T-cell (primary cell): ENCODE data around the gene PLBD2. TPM values are rescaled to one million over a fixed set of nuclear protein-coding genes. Genes with fewer than 3 reads are reported as not detected.

ENCODE experiments used
- ATAC-seq, 4 experiments: fragments of 200-7000 bp in 3 of 4; fragments of 150-1000 bp in 1 of 4; cut with Tn5 transposase; replicated peaks in 1 of 4; 1 replicate in 3 of 4; 2 replicates in 1 of 4; pipeline ENCODE4 v1.10.0; 2021; ENCODE audit warnings: moderate library complexity in 3 of 4, mild to moderate bottlenecking in 2 of 4, moderate number of reproducible peaks in 1 of 4
- CTCF ChIA-PET, 2 donors: fragments of 300-600 bp; sonication (Branson Sonifier 250); formaldehyde crosslinking; loops; one replicate each; lab custom pipeline; 2022; ENCODE audit warnings: antibody characterized with exemption in 2 of 2; lab: Charles Lee
- POLR2A ChIA-PET, 2 donors: fragments of 300-600 bp; sonication (Branson Sonifier 250); formaldehyde crosslinking; loops; one replicate each; lab custom pipeline; 2022; ENCODE audit warnings: antibody characterized with exemption in 2 of 2; lab: Charles Lee
- DNase-seq, 35 experiments: peaks; one replicate each; pipeline versions ENCODE4 v3.0.0 to v3.0.0-alpha.2; 2013 to 2023
- H3K27ac ChIP-seq: one replicate; pipeline ENCODE4 v1.5.1; 2013; ENCODE audit warnings: low read length
- H3K27me3 ChIP-seq, 2 experiments: replicated peaks in 1 of 2; 1 replicate in 1 of 2; 2 replicates in 1 of 2; pipeline versions ENCODE4 v1.6.1 to v1.7.0; 2013; ENCODE audit warnings: low read length in 1 of 2, mixed read lengths in 1 of 2; ENCODE audit not compliant: control insufficient read depth in 2 of 2, insufficient read depth in 2 of 2; ENCODE audit errors: extremely low read depth in 1 of 2
- H3K36me3 ChIP-seq, 2 donors: 1 replicate in 1 of 2; 2 replicates in 1 of 2; pipeline versions ENCODE4 v1.6.1 to v1.7.0; 2013; ENCODE audit warnings: low read length in 1 of 2; ENCODE audit not compliant: control insufficient read depth in 2 of 2, insufficient read depth in 1 of 2; ENCODE audit errors: extremely low read depth in 1 of 2
- H3K4me1 ChIP-seq, 2 experiments: 1 replicate in 1 of 2; 2 replicates in 1 of 2; pipeline versions ENCODE4 v1.6.1 to v1.7.0; 2013; ENCODE audit warnings: low read length in 2 of 2, mixed read lengths in 1 of 2; ENCODE audit not compliant: insufficient read depth in 2 of 2, control insufficient read depth in 1 of 2; ENCODE audit errors: extremely low read depth in 1 of 2
- H3K4me3 ChIP-seq, 2 donors: 1 replicate in 1 of 2; 2 replicates in 1 of 2; pipeline versions ENCODE4 v1.5.1 to v1.7.0; 2013; ENCODE audit warnings: mild to moderate bottlenecking in 2 of 2, low read length in 1 of 2, moderate library complexity in 1 of 2; ENCODE audit not compliant: control insufficient read depth in 1 of 2; ENCODE audit errors: extremely low read depth in 1 of 2
- H3K9me3 ChIP-seq: 2 replicates; pipeline ENCODE4 v1.7.0; 2013
- H3K27ac Mint-ChIP-seq, 2 donors: one replicate each; pipeline ENCODE4 v1.8.0; 2020 to 2021; ENCODE audit warnings: mild to moderate bottlenecking in 2 of 2, mixed read lengths in 2 of 2
- H3K27me3 Mint-ChIP-seq, 2 donors: one replicate each; pipeline ENCODE4 v1.8.0; 2021 to 2022; ENCODE audit warnings: mixed read lengths in 2 of 2
- H3K36me3 Mint-ChIP-seq: one replicate; pipeline ENCODE4 v1.8.0; 2021; ENCODE audit warnings: mixed read lengths
- H3K4me1 Mint-ChIP-seq, 3 donors: one replicate each; pipeline ENCODE4 v1.8.0; 2020 to 2022; ENCODE audit warnings: mixed read lengths in 3 of 3, mild to moderate bottlenecking in 1 of 3
- H3K4me3 Mint-ChIP-seq, 3 donors: one replicate each; pipeline ENCODE4 v1.8.0; 2020 to 2022; ENCODE audit warnings: mild to moderate bottlenecking in 3 of 3, mixed read lengths in 3 of 3, moderate library complexity in 3 of 3
- H3K9me3 Mint-ChIP-seq, 3 donors: one replicate each; pipeline ENCODE4 v1.8.0; 2020 to 2022; ENCODE audit warnings: mixed read lengths in 3 of 3
- WGBS: methylation state at CpG from one replicate; pipeline ENCODE4 v1.1.5; 2013; ENCODE audit warnings: missing lambda C conversion rate; ENCODE audit not compliant: insufficient coverage; 5-methylcytosine and 5-hydroxymethylcytosine counted together
- total RNA-seq, 35 experiments: library from RNA in 6 of 35; stranded (reverse) in 6 of 35; fragments of 120-200 nt in 1 of 35; gene quantifications; one replicate each; pipeline versions ENCODE4 v1.2.1 to v1.2.4 and lab custom pipeline; 2013 to 2026

The PLBD2 gene
- total RNA-seq, 5 donors from 2014 or later (not counting 1 experiment from before 2014, with no cell fraction given), result 14.1 to 19.0 (median 15.1) TPM

GRCh38 chr12:113407931-113408600 is 49.7 kb downstream of the PLBD2 start:
- no peaks in the 10 kb centered on the region for H3K4me1 ChIP-seq
- DNase-seq (no peak), ATAC-seq (no peak)
- H3K27me3 Mint-ChIP-seq, result peaks cover 5 to 16% of the 10 kb centered on the region in 2 donors
- H3K36me3 ChIP-seq, result no peaks in the 10 kb centered on the region
- no peak overlapping the region for H3K27ac Mint-ChIP-seq
- CTCF ChIA-PET, result interaction anchor here (0.7 to 0.8 kb wide), 3 partner anchors 17 to 35 kb away, joined by 3 to 5 read pairs (median 3); no protein-coding TSS in a partner anchor
- H3K9me3 ChIP-seq, result no peaks in the 10 kb centered on the region
- H3K27ac ChIP-seq, result no peak overlapping the region
- WGBS, result 91% methylated on average over 4 of the region's 6 CpGs
- peaks cover 0 to 31% of the 10 kb centered on the region in 2 experiments for H3K27me3 ChIP-seq
- POLR2A ChIA-PET, result no interaction called here
- H3K4me1 Mint-ChIP-seq, result no peaks in the 10 kb centered on the region
- no peak overlapping the region for H3K4me3 Mint-ChIP-seq
- no peaks in the 10 kb centered on the region for H3K36me3 Mint-ChIP-seq
- no peak overlapping the region for H3K4me3 ChIP-seq
- no peaks in the 10 kb centered on the region for H3K9me3 Mint-ChIP-seq

DNA sequence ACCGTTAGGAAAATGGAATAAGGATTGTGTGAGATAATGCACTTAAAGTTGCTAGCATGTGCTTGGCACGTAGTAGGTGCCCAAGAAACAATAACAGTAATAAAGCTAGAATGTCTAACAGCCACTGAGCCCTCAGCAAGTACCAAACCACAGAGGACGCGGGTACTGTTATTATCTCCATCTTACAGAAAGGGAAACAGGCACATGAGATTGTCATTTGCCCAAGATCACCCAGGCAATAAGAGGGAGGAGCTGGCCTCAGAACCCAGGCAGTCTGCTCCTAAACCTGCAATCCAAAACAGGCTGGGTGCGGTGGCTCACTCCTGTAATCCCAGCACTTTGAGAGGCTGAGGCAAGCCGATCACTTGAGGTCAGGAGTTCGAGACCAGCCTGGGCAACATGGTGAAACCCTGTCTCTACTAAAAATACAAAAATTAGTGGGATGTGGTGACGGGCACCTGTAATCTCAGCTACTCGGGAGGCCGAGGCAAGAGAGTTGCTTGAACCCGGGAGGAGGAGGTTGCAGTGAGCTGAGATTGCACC is 50.4 kb downstream of the PLBD2 start:
- no peaks in the 10 kb centered on the region for H3K4me1 ChIP-seq
- no peak overlapping the region for H3K27ac ChIP-seq
- peaks cover 0 to 24% of the 10 kb centered on the region in 2 experiments for H3K27me3 ChIP-seq
- CTCF ChIA-PET, result interaction anchor here (0.6 to 0.8 kb wide), 2 partner anchors 17 to 186 kb away, joined by 3 to 4 read pairs; no protein-coding TSS in a partner anchor
- DNase-seq (no peak), ATAC-seq (no peak)
- WGBS, result 95% methylated on average over 3 of the region's 11 CpGs
- no peak overlapping the region for H3K27ac Mint-ChIP-seq
- no peaks in the 10 kb centered on the region for H3K9me3 ChIP-seq
- H3K36me3 ChIP-seq, result no peaks in the 10 kb centered on the region
- no peak overlapping the region for H3K4me3 ChIP-seq
- H3K36me3 Mint-ChIP-seq, result no peaks in the 10 kb centered on the region
- POLR2A ChIA-PET, result no interaction called here
- peaks cover 5 to 16% of the 10 kb centered on the region in 2 donors for H3K27me3 Mint-ChIP-seq
- H3K9me3 Mint-ChIP-seq, result no peaks in the 10 kb centered on the region
- no peak overlapping the region for H3K4me3 Mint-ChIP-seq
- H3K4me1 Mint-ChIP-seq, result no peaks in the 10 kb centered on the region

DNA sequence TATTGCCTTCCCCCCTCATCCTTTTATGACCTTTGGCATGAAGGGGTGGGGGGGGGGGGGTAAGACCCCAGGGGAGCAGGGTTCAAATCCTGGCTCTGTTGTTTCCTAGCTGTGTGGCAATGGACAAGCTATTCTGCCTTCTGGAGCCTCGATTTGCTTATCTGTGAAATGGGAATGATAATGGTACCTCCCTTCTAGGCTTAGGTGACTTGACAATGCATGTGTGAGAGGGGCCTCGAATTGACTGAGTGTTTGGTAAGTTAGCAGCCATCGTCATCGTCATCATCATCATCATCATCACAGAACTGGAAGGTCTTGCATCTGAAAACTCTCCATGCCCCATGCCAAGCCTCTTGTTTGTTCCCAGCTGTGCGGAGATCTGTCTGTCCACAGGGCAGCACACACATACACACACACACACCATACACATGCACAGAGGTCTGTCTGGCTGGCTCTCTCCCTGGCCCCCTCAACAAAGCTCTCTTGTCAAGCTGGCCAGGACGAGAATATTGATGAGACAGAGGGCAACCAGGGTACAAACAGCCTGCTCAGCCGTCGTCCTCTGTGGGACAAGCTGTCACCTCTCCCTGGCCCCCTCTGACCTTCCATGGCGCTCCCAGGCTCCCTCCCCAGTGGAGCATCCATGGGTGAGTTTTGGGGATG is 51.2 kb downstream of the PLBD2 start:
- no peak overlapping the region for H3K4me3 ChIP-seq
- no peak overlapping the region for H3K27ac Mint-ChIP-seq
- no peak overlapping the region for H3K27ac ChIP-seq
- ATAC-seq (no peak), DNase-seq (no peak)
- POLR2A ChIA-PET, result no interaction called here
- H3K4me3 Mint-ChIP-seq, result no peak overlapping the region
- no peaks in the 10 kb centered on the region for H3K36me3 Mint-ChIP-seq
- peaks cover 6 to 13% of the 10 kb centered on the region in 2 donors for H3K27me3 Mint-ChIP-seq
- no peaks in the 10 kb centered on the region for H3K9me3 Mint-ChIP-seq
- no peaks in the 10 kb centered on the region for H3K4me1 ChIP-seq
- WGBS, result 77% methylated on average over 6 of the region's 9 CpGs
- H3K36me3 ChIP-seq, result no peaks in the 10 kb centered on the region
- peaks cover 0 to 25% of the 10 kb centered on the region in 2 experiments for H3K27me3 ChIP-seq
- H3K9me3 ChIP-seq, result no peaks in the 10 kb centered on the region
- H3K4me1 Mint-ChIP-seq, result no peaks in the 10 kb centered on the region
- CTCF ChIA-PET, result interaction anchor here in 1 of 2 donors (1.2 kb wide), 1 partner anchor 16 kb away, joined by 3 read pairs; no protein-coding TSS in a partner anchor

DNA sequence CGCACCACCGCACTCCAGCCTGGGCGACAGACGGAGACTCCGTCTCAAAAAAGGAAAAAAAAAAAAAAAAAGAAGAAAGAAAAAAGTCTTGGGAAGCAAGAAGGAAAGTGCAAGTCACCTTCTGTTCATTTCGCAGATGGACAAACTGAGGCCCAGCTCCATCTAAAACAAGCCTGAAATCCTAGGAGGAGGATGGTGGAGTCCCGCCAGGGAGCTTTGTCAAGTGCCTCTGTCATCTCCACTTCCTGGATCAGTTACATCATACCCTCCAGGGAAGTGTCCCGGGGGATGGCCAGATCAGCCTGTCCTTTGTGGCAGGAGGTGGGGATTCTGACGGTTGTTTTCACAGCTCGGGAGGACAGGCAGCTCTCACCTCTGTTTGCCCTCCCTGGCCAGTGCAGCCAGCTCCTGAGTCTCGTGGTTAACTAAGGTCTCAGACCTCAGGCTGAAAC is 55.1 kb downstream of the PLBD2 start:
- no peaks in the 10 kb centered on the region for H3K4me1 Mint-ChIP-seq
- no peaks in the 10 kb centered on the region for H3K36me3 Mint-ChIP-seq
- H3K9me3 Mint-ChIP-seq, result no peaks in the 10 kb centered on the region
- H3K27me3 Mint-ChIP-seq, result peaks cover 10 to 18% of the 10 kb centered on the region in 2 donors
- Histone ChIP-seq H3K4me1 (no peaks in the 10 kb centered on the region), H3K36me3 (no peaks in the 10 kb centered on the region), H3K27ac (no peak overlapping the region), H3K27me3 (peaks cover 0 to 41% of the 10 kb centered on the region in 2 experiments), H3K9me3 (no peaks in the 10 kb centered on the region), H3K4me3 (no peak overlapping the region)
- ATAC-seq, result no peak
- DNase-seq, result no peak
- no peak overlapping the region for H3K4me3 Mint-ChIP-seq
- no peak overlapping the region for H3K27ac Mint-ChIP-seq
- ChIA-PET CTCF (interaction anchor here in 1 of 2 donors (0.7 kb wide), 1 partner anchor 418 kb away, joined by 9 read pairs; no protein-coding TSS in a partner anchor), POLR2A (no interaction called here)
- 71% methylated on average over 1 of the region's 11 CpGs for WGBS

- no peaks in the 10 kb centered on the region for H3K4me1 Mint-ChIP-seq
- Histone ChIP-seq H3K36me3 (no peaks in the 10 kb centered on the region), H3K27me3 (peaks cover 0 to 41% of the 10 kb centered on the region in 2 experiments), H3K27ac (no peak overlapping the region), H3K9me3 (no peaks in the 10 kb centered on the region), H3K4me1 (no peaks in the 10 kb centered on the region), H3K4me3 (no peak overlapping the region)
- ChIA-PET POLR2A (no interaction called here), CTCF (no interaction called here)
- peaks cover 10 to 21% of the 10 kb centered on the region in 2 donors for H3K27me3 Mint-ChIP-seq
- WGBS, result 90% methylated on average over 9 of the region's 9 CpGs
- no peak overlapping the region for H3K4me3 Mint-ChIP-seq
- ATAC-seq (no peak), DNase-seq (no peak)
- H3K9me3 Mint-ChIP-seq, result no peaks in the 10 kb centered on the region
- H3K36me3 Mint-ChIP-seq, result no peaks in the 10 kb centered on the region
- no peak overlapping the region for H3K27ac Mint-ChIP-seq
Measured at GRCh38 chr12:113414519-113415038, 56.2 kb downstream of the PLBD2 start.

DNA sequence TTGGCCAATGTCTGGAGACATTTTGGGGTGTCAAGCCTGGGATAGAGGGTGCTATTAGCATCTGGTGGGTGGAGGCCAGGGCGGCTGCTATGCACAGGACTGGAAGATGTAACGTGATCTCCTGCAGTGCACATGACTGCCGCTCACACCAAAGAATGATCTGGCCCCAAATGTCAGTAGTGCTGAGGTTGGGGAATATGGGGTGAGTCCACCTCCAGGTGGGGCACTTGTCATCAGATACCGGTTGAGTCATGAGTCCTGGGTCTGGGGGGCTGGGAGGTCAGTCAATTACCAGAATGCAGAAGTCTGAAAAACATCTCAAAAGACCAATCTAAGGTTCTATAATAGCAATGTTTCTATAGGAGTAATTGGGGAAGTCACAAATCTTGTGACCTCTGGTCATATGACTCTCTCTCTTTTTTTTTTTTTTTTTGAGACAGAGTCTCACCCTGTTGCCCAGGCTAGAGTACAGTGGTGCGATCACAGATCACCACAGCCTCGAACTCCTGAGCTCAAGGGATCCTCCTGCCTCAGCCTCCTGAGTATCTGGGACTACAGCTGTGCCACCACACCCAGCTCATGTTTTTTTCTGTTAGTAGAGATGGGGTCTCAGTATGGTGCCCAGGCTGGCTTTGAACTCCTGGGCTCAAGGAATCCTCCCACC is 57.8 kb downstream of the PLBD2 start:
- 67% methylated on average over 1 of the region's 6 CpGs for WGBS
- ATAC-seq, result no peak

More for the DNA sequence above, 57.8 kb downstream of the PLBD2 start:
- Histone ChIP-seq H3K27ac (no peak overlapping the region), H3K4me3 (no peak overlapping the region), H3K9me3 (no peaks in the 10 kb centered on the region), H3K36me3 (no peaks in the 10 kb centered on the region), H3K4me1 (no peaks in the 10 kb centered on the region), H3K27me3 (peaks cover 0 to 44% of the 10 kb centered on the region in 2 experiments)
- no peaks in the 10 kb centered on the region for H3K9me3 Mint-ChIP-seq
- H3K4me1 Mint-ChIP-seq, result no peaks in the 10 kb centered on the region
- POLR2A ChIA-PET, result no interaction called here
- H3K4me3 Mint-ChIP-seq, result no peak overlapping the region
- peaks cover 6 to 23% of the 10 kb centered on the region in 2 donors for H3K27me3 Mint-ChIP-seq
- no peaks in the 10 kb centered on the region for H3K36me3 Mint-ChIP-seq
- no peak overlapping the region for H3K27ac Mint-ChIP-seq
- CTCF ChIA-PET, result no interaction called here
- peak in 1 of 35 experiments; percentile 13 for DNase-seq
